Stimulated activated CD8-positive, alpha-beta memory T cell treated with anti-CD3 and anti-CD28 coated beads, Interleukin-15, amount 100 ng/mL, for 48 hours (primary cell): ENCODE measurements around the gene SHISA6.
"Not testable (repeated sequence)": the region's sequence is repeated elsewhere in the genome, so short reads cannot be mapped to it uniquely, and the experiment has no call there.

Source experiments
- DNase-seq, 2 donors: peaks; one replicate each; pipeline ENCODE4 v3.0.0-alpha.2; 2020; ENCODE audit warnings: low read depth in 2 of 2

SHISA6 gene

GRCh38 chr17:11267999-11268575 is 27.1 kb downstream of the SHISA6 start:
- DNase-seq = no peak

GRCh38 chr17:11269210-11269609 is 28.2 kb downstream of the SHISA6 start:
- DNase-seq = no peak

GRCh38 chr17:11272191-11272590 is 31.2 kb downstream of the SHISA6 start:
- no peak for DNase-seq

- DNase-seq = no peak
Observed at GRCh38 chr17:11273596-11273995, 32.6 kb downstream of the SHISA6 start.

- DNase-seq = no peak
Observed at GRCh38 chr17:11274106-11274505, 33.1 kb downstream of the SHISA6 start.

GRCh38 chr17:11276486-11276885 is 35.5 kb downstream of the SHISA6 start:
- DNase-seq = no peak

- no peak for DNase-seq
Observed at GRCh38 chr17:11278186-11278991, 37.4 kb downstream of the SHISA6 start.

- no peak for DNase-seq
Observed at GRCh38 chr17:11278992-11279270, 37.9 kb downstream of the SHISA6 start.

- DNase-seq = no peak
Observed at GRCh38 chr17:11279776-11280344, 38.8 kb downstream of the SHISA6 start.

GRCh38 chr17:11282586-11282985 is 41.6 kb downstream of the SHISA6 start:
- DNase-seq = no peak

GRCh38 chr17:11284811-11285210 is 43.8 kb downstream of the SHISA6 start:
- DNase-seq = no peak

- DNase-seq = no peak
Observed at GRCh38 chr17:11285946-11286345, 44.9 kb downstream of the SHISA6 start.

GRCh38 chr17:11287791-11288190 is 46.8 kb downstream of the SHISA6 start:
- no peak for DNase-seq

- no peak for DNase-seq
Observed at GRCh38 chr17:11290814-11291213, 49.8 kb downstream of the SHISA6 start.

GRCh38 chr17:11292491-11292890 is 51.5 kb downstream of the SHISA6 start:
- no peak for DNase-seq

GRCh38 chr17:11293480-11293879 is 52.5 kb downstream of the SHISA6 start:
- DNase-seq = no peak

- no peak for DNase-seq
Observed at GRCh38 chr17:11294826-11295225, 53.8 kb downstream of the SHISA6 start.

- no peak for DNase-seq
Observed at GRCh38 chr17:11296994-11297393, 56.0 kb downstream of the SHISA6 start.

GRCh38 chr17:11298401-11298800 is 57.4 kb downstream of the SHISA6 start:
- no peak for DNase-seq

- DNase-seq = no peak
Observed at GRCh38 chr17:11300201-11300600, 59.2 kb downstream of the SHISA6 start.

GRCh38 chr17:11300738-11301137 is 59.7 kb downstream of the SHISA6 start:
- DNase-seq = no peak

GRCh38 chr17:11301874-11302273 is 60.9 kb downstream of the SHISA6 start:
- DNase-seq = not testable (repeated sequence)

- no peak for DNase-seq
Observed at GRCh38 chr17:11302401-11303186, 61.6 kb downstream of the SHISA6 start.
